Inflammatory macrophage treated with lipopolysaccharide for 1 hour (primary cell): ENCODE data around the gene CMYA5.
A peak's percentile ranks its signal among the peaks of the same experiment; 100 is the strongest.
"Not testable (repeated sequence)": the region's sequence is repeated elsewhere in the genome, so short reads cannot be mapped to it uniquely, and the experiment has no call there.

Source experiments
- DNase-seq, 2 donors: peaks; one replicate each; pipeline ENCODE4 v3.0.0-alpha.2; 2020 to 2022

CMYA5 gene

DNA sequence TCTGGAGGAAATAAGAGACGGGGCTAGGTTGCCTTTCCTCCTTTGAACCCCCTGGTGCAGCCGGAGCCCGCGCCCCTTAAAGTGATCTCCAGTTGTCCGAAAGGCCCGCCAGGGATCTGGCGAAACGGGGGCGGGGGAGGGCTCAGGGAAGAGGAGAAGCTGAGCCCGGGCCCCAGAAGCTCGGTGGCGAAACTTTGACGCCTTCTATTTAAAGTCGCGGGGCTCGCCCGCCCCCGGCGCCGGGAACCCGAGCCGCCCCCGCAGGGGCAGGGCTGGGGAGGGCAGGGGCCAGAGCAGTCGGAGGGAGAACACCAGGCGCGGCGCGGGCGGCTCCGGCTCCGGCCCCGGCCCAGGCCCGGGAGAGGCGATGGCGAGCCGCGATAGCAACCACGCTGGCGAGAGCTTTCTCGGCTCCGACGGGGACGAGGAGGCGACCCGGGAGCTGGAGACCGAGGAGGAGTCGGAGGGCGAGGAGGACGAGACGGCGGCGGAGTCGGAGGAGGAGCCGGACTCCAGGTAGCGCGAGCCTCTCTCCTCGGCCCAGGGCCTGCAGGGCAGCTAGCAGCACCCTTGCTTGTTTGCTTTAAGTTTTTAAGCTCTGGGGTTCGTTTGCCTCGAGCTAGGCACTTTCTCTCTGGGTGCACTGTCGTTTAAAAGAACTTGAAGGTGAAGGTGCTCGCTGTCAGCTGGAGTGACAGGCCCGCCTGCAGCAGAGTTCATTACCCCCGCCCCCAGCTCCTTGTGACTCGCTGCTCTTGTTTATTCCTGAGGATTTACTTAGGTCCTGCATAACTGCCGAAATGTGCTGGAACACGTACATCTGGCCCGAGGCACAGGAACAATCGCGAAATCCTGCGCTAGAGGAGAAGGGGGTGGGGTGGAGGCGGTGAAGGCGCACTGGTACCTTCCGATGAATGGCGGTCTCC is at the start of gene CMYA5:
Gene CMYA5 (plus strand): TSS at position 296 of the 926 bp plus-strand sequence. CDS start 72 bp downstream, at position 368.
- no peak for DNase-seq

DNA sequence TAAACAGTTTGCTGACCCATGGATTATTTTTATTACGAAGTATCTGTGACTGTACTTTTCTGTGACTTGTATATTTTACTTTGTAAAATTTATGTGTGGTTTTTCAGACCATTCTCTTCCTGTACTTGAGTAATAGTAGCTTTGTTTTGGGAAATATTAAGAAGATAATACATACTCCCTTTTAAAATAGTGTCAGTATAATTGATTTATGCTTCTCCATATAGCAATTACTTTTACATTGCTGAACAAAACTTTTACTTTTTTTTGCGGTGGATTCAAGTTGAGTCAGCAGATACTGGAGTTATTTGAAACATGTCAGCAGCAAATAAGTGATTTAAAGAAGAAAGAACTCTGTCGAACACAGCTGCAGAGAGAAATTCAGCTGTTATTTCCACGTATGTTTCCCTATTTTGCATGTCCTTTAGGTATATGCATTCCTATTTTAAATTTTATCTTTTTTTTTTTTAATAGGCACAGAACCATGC is 49.0 kb upstream of the CMYA5 start:
- no peak for DNase-seq

DNA sequence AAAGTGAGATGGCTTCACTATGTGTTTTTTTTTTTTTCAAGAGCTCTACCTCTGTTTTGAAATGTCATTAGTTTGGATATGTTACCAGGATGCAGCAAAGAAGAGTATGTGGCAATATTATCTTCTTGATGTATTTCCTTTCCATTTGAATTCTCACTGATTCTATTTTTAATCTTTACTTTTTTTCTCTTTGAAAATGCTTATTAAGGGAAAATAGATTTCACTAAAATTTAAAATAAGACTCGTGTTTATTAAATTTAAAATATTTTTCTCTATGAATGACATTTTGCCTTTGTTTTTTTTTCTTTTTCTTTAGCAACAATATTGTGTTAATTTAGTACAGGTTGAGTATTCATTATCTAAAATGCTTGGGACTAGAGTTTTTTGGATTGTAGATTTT is 48.2 kb upstream of the CMYA5 start:
- no peak for DNase-seq

DNA sequence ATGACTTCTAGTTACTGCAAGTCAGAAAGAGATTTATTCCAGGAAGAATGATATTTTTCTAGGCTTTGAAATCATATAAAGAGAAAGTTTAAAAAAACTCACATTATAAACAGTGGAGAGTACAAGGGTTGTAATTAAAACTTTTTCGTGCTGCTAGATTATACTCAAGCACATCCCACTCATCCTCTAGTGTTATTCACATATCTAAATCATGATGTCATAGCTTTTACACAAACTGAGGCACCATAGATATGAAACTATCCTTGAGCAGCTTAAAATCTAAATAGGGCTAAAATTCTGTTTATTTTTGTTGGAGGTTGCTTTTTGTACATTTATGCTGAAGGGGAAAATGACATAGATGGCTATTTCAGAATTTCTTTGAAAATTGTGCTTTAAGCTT is 47.4 kb upstream of the CMYA5 start:
- DNase-seq, result no peak

DNA sequence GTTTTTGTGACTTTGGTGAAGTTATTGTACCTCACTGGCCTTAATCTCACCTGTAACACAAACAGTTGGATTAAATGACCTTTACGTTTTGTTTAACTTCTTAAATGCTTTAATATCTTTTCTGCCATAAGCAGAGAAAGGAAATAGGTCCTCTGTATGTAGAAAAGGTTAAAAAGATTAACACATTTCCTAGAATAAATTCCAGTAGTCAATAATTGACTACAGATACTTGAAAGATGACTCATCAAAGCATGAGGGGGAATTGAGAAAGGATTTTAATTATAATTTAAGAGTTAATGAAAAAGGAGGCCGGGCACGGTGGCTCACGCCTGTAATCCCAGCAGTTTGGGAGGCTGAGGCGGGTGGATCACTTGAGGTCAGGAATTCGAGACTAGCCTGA is 35.8 kb upstream of the CMYA5 start:
- DNase-seq, result no peak

DNA sequence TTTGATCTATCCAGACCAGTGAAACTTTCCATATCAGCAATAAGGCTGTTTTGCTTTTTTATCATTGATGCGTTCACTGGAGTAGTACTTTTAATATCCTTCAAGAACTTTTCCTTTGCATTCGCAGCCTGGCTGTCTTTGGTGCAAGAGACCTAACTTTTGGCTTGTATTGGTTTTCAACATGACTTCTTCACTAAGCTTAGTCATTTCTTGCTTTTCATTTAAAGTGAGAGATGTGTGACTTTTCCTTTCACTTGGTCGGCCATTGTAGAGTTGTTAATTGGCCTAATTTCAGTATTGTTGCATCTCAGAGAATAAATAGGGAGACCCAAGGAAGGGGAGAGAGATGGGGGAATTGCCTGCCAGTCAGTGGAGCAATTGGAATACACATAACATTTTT is 26.4 kb upstream of the CMYA5 start:
- DNase-seq, result no peak

DNA sequence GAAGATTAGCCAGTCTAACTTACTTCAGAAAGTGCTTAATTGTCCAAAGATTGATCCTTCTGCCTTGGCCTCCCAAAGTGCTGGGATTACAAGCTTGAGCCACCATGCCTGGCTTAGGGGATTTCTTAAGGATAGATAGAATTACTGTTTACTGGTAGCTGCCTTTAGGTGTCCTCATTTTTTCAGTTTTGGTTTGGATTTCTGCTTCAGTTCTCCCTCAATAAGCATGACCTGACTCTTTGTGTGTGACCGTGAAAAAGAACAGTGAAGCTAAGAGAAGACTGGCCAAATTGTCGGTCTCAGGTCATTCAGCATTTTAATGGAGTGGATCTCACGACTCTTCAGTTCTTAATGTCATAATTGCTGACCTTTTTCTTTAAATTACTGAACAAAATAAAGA is 22.9 kb upstream of the CMYA5 start:
- no peak for DNase-seq

DNA sequence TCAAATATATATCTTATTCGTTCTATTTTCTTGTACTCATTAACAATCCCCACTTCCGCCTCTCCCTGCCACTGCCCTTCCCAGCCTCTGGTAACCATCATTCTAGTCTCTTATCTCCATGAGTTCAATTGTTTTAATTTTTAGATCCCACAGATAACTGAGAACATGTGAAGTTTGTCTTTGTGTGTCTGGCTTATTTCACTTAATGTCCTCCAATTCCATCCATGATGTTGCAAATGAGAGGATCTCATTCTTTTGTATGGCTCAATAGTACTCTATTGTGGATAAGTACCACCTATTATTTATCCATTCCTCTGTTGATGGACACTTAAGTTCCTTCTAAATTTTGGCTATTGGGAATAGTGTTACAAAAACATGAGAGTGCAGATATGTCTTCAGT is 17.2 kb upstream of the CMYA5 start:
- no peak for DNase-seq

DNA sequence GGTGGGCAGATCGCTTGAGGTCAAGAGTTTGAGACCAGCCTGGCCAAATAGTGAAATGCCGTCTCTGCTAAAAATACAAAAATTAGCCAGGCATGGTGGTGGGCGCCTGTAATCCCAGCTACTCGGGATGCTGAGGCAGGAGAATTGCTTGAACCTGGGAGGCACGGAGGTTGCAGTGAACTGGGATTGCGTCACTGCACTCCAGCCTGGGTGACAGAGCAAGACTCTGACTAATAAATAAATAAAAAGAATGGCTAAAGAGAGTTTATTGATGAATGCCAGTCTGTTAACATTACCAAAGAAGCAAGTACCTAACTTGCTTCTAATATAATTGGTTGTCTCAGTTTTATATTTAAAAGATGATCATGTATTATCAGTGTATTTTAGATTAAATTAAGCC is 13.3 kb upstream of the CMYA5 start:
- DNase-seq, result not testable (repeated sequence)

DNA sequence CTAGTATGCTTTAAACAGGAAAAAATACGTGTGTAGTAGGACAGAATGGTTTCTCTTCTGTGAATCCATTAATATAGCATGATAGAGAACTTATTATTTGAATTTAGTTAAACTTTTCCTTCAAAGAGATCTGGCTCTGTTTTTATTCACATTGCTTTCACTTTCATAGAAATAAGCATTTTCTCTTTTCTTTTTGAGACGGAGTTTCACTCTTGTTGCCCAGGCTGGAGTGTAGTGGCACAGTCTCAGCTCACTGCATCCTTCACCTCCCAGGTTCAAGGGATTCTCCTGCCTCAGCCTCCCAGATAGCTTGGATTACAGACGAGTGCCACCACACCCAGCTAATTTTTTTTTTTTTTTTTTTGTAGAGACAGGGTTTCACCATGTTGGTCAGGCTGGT is 7.5 kb upstream of the CMYA5 start:
- not testable (repeated sequence) for DNase-seq

DNA sequence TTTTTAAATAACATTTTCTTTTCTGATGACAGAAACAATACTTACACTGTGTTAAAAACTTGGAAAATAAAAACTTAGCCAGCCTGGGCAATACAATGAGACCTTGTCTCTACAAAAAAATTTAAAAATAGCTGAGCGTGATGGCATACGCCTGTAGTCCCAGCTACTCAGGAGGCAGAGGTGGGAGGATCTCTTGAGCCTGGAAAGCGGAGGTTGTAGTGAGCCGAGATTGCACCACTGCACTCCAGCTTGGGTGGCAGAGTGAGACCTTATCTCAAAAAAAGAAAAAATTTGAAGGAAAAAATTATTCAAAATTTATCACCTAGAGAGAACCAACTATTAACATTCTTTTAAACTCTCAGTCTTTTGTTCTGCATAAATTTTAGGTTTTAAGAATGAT is 4.9 kb upstream of the CMYA5 start:
- no peak for DNase-seq

DNA sequence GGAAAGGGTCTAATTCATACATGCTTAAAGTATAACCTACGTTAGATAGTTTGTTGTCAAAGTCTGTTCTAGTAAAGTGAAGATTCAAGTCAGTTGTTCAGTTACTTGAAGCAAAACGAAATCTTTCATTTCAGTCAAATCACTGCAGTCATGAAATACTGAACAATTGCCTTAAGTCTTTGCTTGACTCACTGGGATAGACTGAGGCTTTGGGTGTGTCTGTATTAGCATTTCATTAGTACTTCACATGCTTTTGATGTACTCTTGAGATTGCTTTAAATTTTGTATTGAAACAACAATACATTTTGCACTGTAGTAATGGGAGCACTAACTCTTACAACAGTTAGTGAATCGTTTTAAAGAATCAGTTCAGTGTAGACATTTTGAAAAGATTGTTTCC is 4.0 kb upstream of the CMYA5 start:
- DNase-seq, result no peak

DNA sequence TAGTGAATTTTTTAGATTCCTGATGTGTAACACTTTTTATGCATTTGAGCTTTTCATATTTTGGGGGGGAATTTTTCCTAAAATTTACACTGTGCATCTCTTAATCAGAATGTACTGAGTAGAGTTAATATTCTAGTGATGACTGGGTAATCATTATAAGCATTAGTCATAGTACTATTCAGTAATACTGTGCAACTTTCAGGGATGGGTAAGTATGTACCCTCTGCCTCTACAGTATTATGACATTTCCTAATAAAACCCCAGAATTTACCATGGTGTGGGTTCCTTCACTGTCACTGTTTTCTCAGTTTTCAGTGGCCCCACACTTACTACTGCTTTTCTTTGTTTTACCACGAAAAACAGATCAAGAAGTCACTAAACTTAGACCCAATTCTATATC is 2.8 kb upstream of the CMYA5 start:
- no peak for DNase-seq

DNA sequence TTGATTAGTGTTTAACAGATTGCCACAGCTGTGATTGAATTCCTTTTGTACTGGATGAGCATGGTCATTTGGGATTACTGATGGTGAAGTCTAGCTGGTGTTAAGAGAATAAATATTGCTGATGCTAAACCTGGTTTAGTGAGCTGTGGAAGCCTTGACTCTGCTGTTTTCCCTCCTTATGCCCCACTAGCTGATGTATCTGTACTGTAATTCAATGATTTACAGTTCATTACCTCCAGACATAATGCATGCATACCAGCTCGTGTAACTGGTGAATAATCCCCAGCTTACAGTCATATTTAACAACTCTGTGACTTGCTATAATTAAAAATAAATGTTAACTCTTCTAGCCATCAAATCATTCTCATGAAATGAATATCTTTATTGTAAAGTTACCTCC is 1.7 kb upstream of the CMYA5 start:
- no peak for DNase-seq

DNA sequence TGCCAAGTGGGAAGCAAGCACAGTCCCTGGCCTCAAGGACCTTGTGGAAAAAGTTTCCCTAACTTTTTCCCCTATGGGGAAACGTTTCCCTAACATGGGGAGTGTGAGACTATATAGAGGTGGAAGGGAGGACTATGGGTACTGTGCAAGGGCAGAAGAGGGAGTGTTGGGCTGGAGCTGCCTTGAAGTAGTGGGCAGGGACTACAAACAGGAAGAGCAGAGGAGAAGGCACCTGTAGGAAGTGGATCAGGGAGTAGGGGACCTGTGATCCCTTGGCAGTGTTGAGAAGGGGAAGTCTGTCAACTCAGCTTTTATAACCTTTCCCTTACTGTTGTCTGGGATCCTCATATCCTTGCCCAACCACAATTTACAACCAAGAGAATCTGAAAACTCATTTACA is 1.4 kb downstream of the CMYA5 start:
- no peak for DNase-seq

DNA sequence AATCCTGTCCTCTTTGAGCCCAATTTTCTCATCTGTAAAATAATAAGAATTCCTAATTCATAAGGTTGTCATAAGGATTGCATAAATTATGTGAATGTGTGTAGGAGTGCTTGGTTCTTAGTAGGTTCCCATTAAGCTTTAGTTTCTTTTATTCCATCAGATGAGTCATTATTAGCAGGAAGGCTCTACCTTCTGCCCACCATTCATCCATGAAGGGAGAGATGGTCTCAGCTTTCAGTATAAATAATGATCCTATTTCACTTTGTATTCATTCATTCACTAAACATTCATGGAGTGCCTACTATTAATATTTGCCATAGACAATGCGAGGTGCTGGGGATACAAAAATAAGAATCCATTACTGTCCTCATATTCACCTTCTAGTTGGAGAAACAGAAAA is 3.0 kb downstream of the CMYA5 start:
- no peak for DNase-seq

DNA sequence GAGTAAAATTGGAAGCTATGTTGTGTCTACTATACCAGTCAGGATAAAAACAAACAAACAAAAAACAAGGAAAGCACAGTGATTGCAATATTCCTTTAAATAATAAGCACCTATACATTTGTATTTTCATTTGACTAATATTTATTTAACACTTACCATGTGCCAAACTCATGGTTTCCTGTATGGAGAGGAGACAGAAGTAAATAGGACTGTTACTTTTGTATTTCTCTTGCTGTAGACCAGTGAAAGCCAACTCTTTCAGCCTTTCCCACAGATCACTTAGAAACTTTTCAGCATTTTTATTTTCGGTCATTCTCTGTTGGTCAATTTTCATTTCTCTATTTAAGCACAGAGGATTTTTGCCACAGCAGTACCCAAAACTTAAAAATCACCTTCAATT is 4.5 kb downstream of the CMYA5 start:
- no peak for DNase-seq

DNA sequence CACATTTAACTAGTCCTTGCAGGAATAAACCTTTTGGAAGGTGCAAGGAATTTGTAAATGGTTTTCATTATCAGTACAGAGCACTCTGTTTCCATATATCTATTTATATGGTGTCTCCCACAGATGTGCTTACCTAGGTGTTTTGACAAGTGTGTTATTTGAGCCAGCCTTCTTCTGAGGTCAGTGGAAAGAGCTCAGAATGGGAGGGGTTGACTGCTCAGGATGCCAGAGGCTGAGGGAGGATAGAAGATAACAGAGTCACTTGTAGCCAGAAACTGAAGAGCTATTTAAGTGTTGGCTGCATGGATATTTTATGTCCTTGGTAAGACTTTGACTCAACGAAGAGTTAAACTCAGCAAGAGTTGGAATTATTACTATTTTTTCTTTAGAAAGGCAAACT is 5.0 kb downstream of the CMYA5 start:
- no peak for DNase-seq

DNA sequence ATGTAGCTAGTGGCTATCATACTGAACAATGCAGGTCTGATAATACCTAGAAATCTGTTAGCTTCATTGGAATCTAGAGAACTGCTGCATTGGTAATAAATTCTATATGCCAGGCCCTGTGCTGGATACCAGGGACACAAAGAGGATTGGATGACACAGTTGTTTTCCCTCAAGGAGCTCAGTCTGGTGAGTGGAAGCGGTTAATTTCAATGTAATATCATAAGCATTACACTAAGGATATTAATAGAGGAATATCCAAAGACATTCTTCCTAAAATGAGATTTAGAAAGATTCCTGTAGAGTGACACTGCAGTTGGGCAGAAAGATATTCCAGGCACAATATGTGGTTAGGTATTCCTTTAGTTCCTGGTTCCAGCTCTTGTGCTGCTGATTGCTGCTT is 5.9 kb downstream of the CMYA5 start:
- no peak for DNase-seq

DNA sequence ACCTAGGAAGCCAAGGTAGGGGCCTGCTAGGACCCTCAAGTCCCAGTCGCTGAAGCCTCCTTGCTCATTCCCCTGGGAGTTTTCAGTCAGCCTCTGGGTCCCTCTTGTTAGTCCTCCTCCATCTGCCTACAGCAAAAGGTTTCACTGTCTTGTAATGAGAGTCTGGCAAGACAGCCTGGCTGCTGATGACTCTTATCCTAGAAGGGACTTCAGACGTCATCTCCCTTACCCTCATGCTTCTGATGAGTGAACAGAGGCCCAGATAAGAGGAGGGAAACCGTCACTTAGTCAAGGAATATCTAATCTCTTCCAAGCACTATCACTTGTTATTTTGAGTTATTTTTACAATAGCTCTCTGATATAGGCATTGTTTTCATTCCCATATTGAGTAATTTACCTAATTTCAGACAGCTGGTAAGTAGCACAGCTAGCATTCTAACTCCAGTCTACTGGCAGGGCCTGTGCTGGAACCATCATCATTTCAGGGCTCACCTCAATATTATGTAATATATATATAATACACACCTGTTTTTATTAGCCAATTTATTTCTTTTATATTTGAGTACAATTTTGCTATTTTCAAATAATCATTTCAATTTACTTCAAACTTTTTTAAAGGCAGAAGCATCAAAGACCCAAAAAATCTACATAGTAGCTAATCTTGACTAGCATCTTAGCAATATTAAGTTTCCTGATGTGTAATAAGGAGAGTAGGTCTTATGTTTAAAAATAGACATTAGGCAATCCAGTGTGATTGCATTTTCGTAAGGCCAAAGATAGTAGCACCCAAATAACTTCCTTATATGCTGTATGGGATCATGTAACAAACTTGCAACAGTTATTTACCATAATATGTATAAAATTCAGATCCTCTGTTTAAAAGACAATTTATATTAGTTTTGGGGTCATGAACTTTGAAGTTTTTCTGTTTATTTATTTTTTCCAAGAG is 7.9 kb downstream of the CMYA5 start:
- peak; percentile 81 to 85 for DNase-seq

DNA sequence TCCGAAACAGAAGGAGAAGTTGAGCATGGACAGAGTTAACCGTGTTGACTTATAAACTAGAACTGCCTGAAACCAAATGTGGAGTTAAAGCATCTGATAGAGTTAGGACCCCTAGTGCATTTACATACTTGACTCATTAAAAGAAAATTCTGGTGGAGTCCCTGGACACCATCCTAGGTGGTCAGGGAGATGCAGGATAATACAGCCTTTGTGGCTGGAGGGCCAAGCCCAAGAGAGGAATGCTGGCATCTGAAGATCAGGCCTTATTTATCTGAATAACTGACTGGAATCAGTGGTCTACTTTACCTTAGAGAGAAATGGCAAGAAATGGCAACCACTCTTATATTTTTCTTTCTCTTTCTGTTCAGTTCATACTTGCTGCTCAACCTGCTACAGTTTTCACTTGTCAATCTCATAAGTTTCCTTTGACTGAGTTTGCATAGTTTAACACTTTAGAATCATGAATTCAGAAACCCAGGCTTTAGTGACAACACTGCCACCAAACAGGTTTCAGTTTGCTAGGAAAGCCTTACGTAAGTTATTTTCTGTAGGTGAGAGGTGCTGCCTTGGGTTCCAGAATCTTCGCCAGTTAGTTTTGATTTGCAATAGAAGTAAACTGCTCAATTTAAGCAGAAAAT is 10.2 kb downstream of the CMYA5 start:
- DNase-seq, result no peak

DNA sequence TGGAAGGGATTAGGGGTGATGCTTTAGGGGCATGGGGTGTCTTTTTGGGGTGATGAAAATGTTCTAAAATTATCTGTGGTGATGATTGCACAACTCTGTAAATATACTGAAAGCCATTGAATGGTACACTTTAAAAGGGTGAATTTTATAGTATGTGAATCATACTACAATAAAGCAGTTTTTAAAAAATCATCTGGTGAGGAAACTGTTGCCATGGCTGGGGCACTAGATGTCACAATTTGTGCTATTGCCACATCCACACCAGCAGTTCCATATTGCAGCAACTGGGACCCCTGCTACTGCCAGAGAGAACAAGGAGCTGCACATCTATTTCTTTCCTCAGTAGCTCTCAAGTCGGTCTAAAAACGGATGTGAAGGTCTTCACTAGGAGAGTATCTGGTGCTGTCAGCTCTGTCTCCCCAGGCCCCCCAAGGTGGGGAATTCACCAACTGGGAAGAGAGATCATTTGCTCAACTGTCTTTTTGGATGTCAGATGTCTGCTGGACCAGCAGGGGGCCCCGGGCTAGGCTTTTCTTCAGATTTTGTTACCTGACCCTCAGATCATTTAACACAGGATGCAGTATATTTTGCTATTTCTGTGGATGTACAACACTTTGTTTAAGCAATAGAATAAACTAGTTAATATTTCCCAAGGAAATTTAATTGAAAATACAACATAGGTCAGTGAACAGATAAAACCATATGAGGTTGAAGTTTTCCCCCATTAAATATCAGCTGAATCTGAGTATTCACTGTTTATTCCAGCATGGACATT is 13.2 kb downstream of the CMYA5 start:
- peak; percentile 49 to 70 for DNase-seq

DNA sequence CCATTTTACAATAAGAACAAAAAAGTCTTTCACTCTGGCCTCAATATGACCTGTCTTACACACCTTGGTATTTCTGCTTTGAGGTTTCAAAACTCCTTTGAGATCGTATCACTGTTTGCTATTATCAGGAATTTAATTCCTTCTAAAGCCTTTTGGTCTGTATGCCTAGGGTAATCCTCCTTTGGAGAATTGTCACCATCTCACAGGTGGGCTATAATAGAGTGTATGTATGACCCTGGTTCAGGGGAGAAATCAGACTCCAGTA is 13.7 kb downstream of the CMYA5 start:
- DNase-seq, result no peak
